Uterus (tissue), 4 donors: Measurements from ENCODE around the gene CALCR. TPM values are rescaled to one million over a fixed set of nuclear protein-coding genes. Genes with fewer than 3 reads are reported as not detected.

Experiments
- DNase-seq, 2 donors: peaks; one replicate each; pipeline ENCODE4 v3.0.0-alpha.2; 2019 to 2020
- H3K27ac ChIP-seq, 2 donors: fragments of 200-600 bp; sonication (generic); 1 replicate in 1 of 2; 2 replicates in 1 of 2; pipeline ENCODE4 v1.5.1; 2016 to 2018
- H3K27me3 ChIP-seq, 2 donors: fragments of 200-600 bp; sonication (generic); one replicate each; pipeline ENCODE4 v1.5.1; 2018 to 2019; ENCODE audit warnings: control low read depth in 1 of 2
- H3K36me3 ChIP-seq, 2 donors: fragments of 200-600 bp; sonication (generic); one replicate each; pipeline ENCODE4 v1.5.1; 2019; ENCODE audit warnings: control low read depth in 1 of 2
- H3K4me1 ChIP-seq, 2 donors: fragments of 200-600 bp; sonication (generic); one replicate each; pipeline ENCODE4 v1.5.1; 2018 to 2019; ENCODE audit warnings: control low read depth in 1 of 2
- H3K4me3 ChIP-seq, 2 donors: fragments of 200-600 bp; sonication (generic); 1 replicate in 1 of 2; 2 replicates in 1 of 2; pipeline ENCODE4 v1.5.1; 2018 to 2019; ENCODE audit warnings: mild to moderate bottlenecking in 1 of 2
- H3K9me3 ChIP-seq, 2 donors: fragments of 200-600 bp; sonication (generic); one replicate each; pipeline ENCODE4 v1.5.1; 2019; ENCODE audit warnings: control low read depth in 1 of 2
- CTCF ChIP-seq, 4 experiments: fragments of 200-600 bp in 2 of 4; fragments of 450-650 bp in 2 of 4; sonication (generic) in 2 of 4; IDR thresholded peaks; one replicate each; pipeline ENCODE4 v1.5.1; 2016 to 2019; ENCODE audit warnings: antibody characterized with exemption in 4 of 4, mild to moderate bottlenecking in 2 of 4, moderate library complexity in 1 of 4
- POLR2A ChIP-seq, 2 donors: fragments of 450-650 bp; IDR thresholded peaks; one replicate each; pipeline ENCODE4 v1.6.1; 2016; ENCODE audit warnings: antibody characterized with exemption in 2 of 2, mild to moderate bottlenecking in 1 of 2, moderate library complexity in 1 of 2
- intact Hi-C: fragments of 100-400 bp; cut with DNase I; formaldehyde crosslinking; loops from one replicate; pipeline ENCODE4 v1.15.1; 2023; ENCODE audit warnings: low total_unique reads
- total RNA-seq, 4 donors: library from RNA; depleted of rRNA in 3 of 4; stranded (reverse); fragments of >200 nt in 3 of 4; gene quantifications; one replicate each; pipeline versions ENCODE4 v1.1.0 to v1.2.4, GENCODE V29; 2014 to 2023
- donor health status: DM: yes; HTN: yes; CAD: no.

Gene CALCR
- total RNA-seq, 4 donors from 2014 or later = 0.15 to 0.26 TPM; not detected in 2

GRCh38 chr7:93402944-93403343, 171.6 kb downstream of the CALCR start:
- TF ChIP-seq POLR2A (IDR thresholded peaks at IDR 0.05) (no peak), CTCF (IDR thresholded peaks at IDR 0.05) (no peak)
- intact Hi-C loops = no loop called here

GRCh38 chr7:93399642-93400041, 174.9 kb downstream of the CALCR start:
- DNase-seq = no peak
- intact Hi-C loops = no loop called here

More at GRCh38 chr7:93402944-93403343, 171.6 kb downstream of the CALCR start:
- Histone ChIP-seq H3K9me3 (no peaks in the 10 kb centered on the region), H3K4me1 (no peaks in the 10 kb centered on the region), H3K27me3 (no peaks in the 10 kb centered on the region), H3K4me3 (no peak overlapping the region), H3K36me3 (no peaks in the 10 kb centered on the region), H3K27ac (no peak overlapping the region)
- no peak for DNase-seq

GRCh38 chr7:93392984-93393383, 181.5 kb downstream of the CALCR start:
- H3K36me3 ChIP-seq = no peaks in the 10 kb centered on the region
- no peaks in the 10 kb centered on the region for H3K4me1 ChIP-seq
- no peak overlapping the region for H3K4me3 ChIP-seq
- TF ChIP-seq CTCF (IDR thresholded peaks at IDR 0.05) (no peak), POLR2A (IDR thresholded peaks at IDR 0.05) (no peak)
- intact Hi-C loops = no loop called here
- no peak overlapping the region for H3K27ac ChIP-seq
- H3K27me3 ChIP-seq = no peaks in the 10 kb centered on the region
- no peaks in the 10 kb centered on the region for H3K9me3 ChIP-seq
- no peak for DNase-seq

More at GRCh38 chr7:93399642-93400041, 174.9 kb downstream of the CALCR start:
- Histone ChIP-seq H3K4me3 (no peak overlapping the region), H3K36me3 (no peaks in the 10 kb centered on the region), H3K27ac (no peak overlapping the region), H3K9me3 (no peaks in the 10 kb centered on the region), H3K4me1 (no peaks in the 10 kb centered on the region), H3K27me3 (no peaks in the 10 kb centered on the region)
- TF ChIP-seq CTCF (IDR thresholded peaks at IDR 0.05) (no peak), POLR2A (IDR thresholded peaks at IDR 0.05) (no peak)

GRCh38 chr7:93390660-93391059, 183.9 kb downstream of the CALCR start:
- Histone ChIP-seq H3K4me3 (no peak overlapping the region), H3K9me3 (no peaks in the 10 kb centered on the region), H3K27ac (no peak overlapping the region), H3K27me3 (no peaks in the 10 kb centered on the region), H3K36me3 (no peaks in the 10 kb centered on the region), H3K4me1 (no peaks in the 10 kb centered on the region)
- TF ChIP-seq POLR2A (IDR thresholded peaks at IDR 0.05) = no peak
- no peak for TF ChIP-seq CTCF (IDR thresholded peaks at IDR 0.05)
- intact Hi-C loops = no loop called here
- DNase-seq = no peak

- H3K27ac ChIP-seq = no peak overlapping the region
- intact Hi-C loops = no loop called here
- TF ChIP-seq POLR2A (IDR thresholded peaks at IDR 0.05) (no peak), CTCF (IDR thresholded peaks at IDR 0.05) (no peak)
- no peaks in the 10 kb centered on the region for H3K4me1 ChIP-seq
- DNase-seq = no peak
- no peaks in the 10 kb centered on the region for H3K27me3 ChIP-seq
- H3K36me3 ChIP-seq = no peaks in the 10 kb centered on the region
- no peak overlapping the region for H3K4me3 ChIP-seq
- no peaks in the 10 kb centered on the region for H3K9me3 ChIP-seq
Observed at GRCh38 chr7:93382362-93382761, 192.2 kb downstream of the CALCR start.
